Fibroblast of lung (primary cell): Measurements from ENCODE around the gene ATP4A.

Experiments used
- CTCF ChIP-seq, 2 donors: IDR thresholded peaks in 1 of 2; conservative IDR thresholded peaks in 1 of 2; 1 replicate in 1 of 2; 2 replicates in 1 of 2; pipeline ENCODE4 v1.5.1; 2011 to 2012; ENCODE audit warnings: low read length in 2 of 2, control low read depth in 1 of 2, inconsistent platforms in 1 of 2, low read depth in 1 of 2, mild to moderate bottlenecking in 1 of 2
- EZH2 ChIP-seq: IDR thresholded peaks from 2 replicates; pipeline ENCODE4 v1.5.1; 2012; ENCODE audit warnings: low read length, control low read depth, mild to moderate bottlenecking; ENCODE audit errors: missing control alignments

GRCh38 chr19:35522745-35523327 is 40.6 kb downstream of the ATP4A start:
- TF ChIP-seq CTCF (conservative IDR thresholded peaks at IDR 0.05 in 1 of 2, IDR thresholded peaks at IDR 0.05 in 1 of 2; ENCODE audit: low read depth in 1 of 2, low read length in 2 of 2) (no peak), EZH2 (no peak)
